Heart left ventricle (tissue), 16 donors: ENCODE data around the gene IL31RA. TPM values are rescaled to one million over a fixed set of nuclear protein-coding genes. Genes with fewer than 3 reads are reported as not detected.

Experiments used
- ATAC-seq, 4 donors: fragments of 200-7000 bp; cut with Tn5 transposase; one replicate each; pipeline ENCODE4 v1.9.1; 2020 to 2022; ENCODE audit warnings: moderate library complexity in 4 of 4, mild to moderate bottlenecking in 3 of 4, moderate number of reproducible peaks in 1 of 4
- DNase-seq, 5 donors: peaks; one replicate each; pipeline ENCODE4 v3.0.0-alpha.2; 2020
- H3K27ac ChIP-seq, 12 donors: fragments of 200-600 bp; sonication (generic) in 4 of 12; one replicate each; pipeline versions ENCODE4 v1.5.0 to v1.8.0; 2016 to 2022; ENCODE audit warnings: mild to moderate bottlenecking in 2 of 12
- H3K27me3 ChIP-seq, 9 donors: fragments of 200-600 bp; sonication (generic) in 2 of 9; one replicate each; pipeline versions ENCODE4 v1.5.1 to v1.8.0; 2016 to 2022; ENCODE audit warnings: mild to moderate bottlenecking in 3 of 9
- H3K36me3 ChIP-seq, 9 donors: fragments of 200-600 bp; sonication (generic) in 2 of 9; one replicate each; pipeline versions ENCODE4 v1.5.0 to v1.8.0; 2018 to 2022; ENCODE audit warnings: mild to moderate bottlenecking in 2 of 9
- H3K4me1 ChIP-seq, 12 donors: fragments of 200-600 bp; sonication (generic) in 4 of 12; one replicate each; pipeline versions ENCODE4 v1.5.0 to v1.8.0; 2016 to 2022; ENCODE audit warnings: mild to moderate bottlenecking in 3 of 12
- H3K4me3 ChIP-seq, 12 donors: fragments of 200-600 bp; sonication (generic) in 4 of 12; one replicate each; pipeline versions ENCODE4 v1.5.0 to v1.8.0; 2017 to 2022; ENCODE audit warnings: mild to moderate bottlenecking in 9 of 12, moderate library complexity in 4 of 12
- H3K9me3 ChIP-seq, 12 donors: fragments of 200-600 bp; sonication (generic) in 4 of 12; one replicate each; pipeline versions ENCODE4 v1.5.0 to v1.8.0; 2016 to 2022; ENCODE audit warnings: mild to moderate bottlenecking in 1 of 12
- CTCF ChIP-seq, 12 donors: fragments of 200-600 bp; sonication (generic) in 4 of 12; IDR thresholded peaks; one replicate each; pipeline versions ENCODE4 v1.5.0 to v1.8.0; 2018 to 2022; ENCODE audit warnings: antibody characterized with exemption in 12 of 12, mild to moderate bottlenecking in 5 of 12
- POLR2A ChIP-seq, 2 donors: fragments of 450-650 bp; IDR thresholded peaks; one replicate each; pipeline ENCODE4 v1.6.1; 2017; ENCODE audit warnings: antibody characterized with exemption in 2 of 2, mild to moderate bottlenecking in 2 of 2, moderate library complexity in 2 of 2
- WGBS, 4 donors: extraction: QIAGEN DNeasy Blood & Tissue Kit in 2 of 4; methylation state at CpG; one replicate each; pipeline versions ENCODE4 v1.1.5 to v1.1.7; 2013 to 2018; 5-methylcytosine and 5-hydroxymethylcytosine counted together
- intact Hi-C, 10 donors: fragments of 100-400 bp; cut with DNase I; formaldehyde crosslinking; loops; one replicate each; pipeline versions ENCODE4 v1.11.1 to v1.14.2; 2022
- polyA plus RNA-seq, 2 donors: library from polyadenylated mRNA; stranded (reverse); fragments of 200-250 nt; gene quantifications; one replicate each; pipeline ENCODE4 v1.2.3, GENCODE V29; 2013
- total RNA-seq, 9 donors: library from RNA; depleted of rRNA in 2 of 9; stranded (reverse); fragments of >200 nt in 2 of 9; fragmentation: NEBNext Ultra II Directional in 3 of 9; extraction: Animal tissue kit (Norgen Biotek cat#: 25700) in 3 of 9; gene quantifications; one replicate each; pipeline versions ENCODE4 v1.1.0 to v1.2.4, GENCODE V29; 2016 to 2023
- donor health status: ischemic (EF 13 %, LVEDD 7.1; RV severe dilation, severe dysfunction).
- donor health status: healthy with polysubstance abuse.
- donor health status: DM: no; HTN: yes; CAD: no.
- donor health status: DM: no; HTN: no; CAD: no.
- donor health status: ischemic (EF 25% LVEDD 6.9; RV normal size, moderate dysfunction).
- donor health status: ischemic (EF 25% LVEDD 5.7; RV mildly dilated, moderate dysfunction).
- donor health status: healthy.
- donor health status: DM: yes; HTN: yes; CAD: no.
- donor health status: ischemic (EF 35%, LVEDD 5.7; RV mildly dilated, moderate dysfunction).
- donor health status: nonischemic (EF 11% LVEDD 7.7; RV severe dilation, severe dysfunction).
- donor health status: DM: yes; HTN: yes; CAD: no.
- donor health status: PGD.
- donor health status: ischemic (EF 29% LVEDD 5.4; RV normal size, mild dysfunction).
- donor health status: nonischemic (EF 23%, LVEDD 6.1; RV moderate dilation, normal function).

Gene IL31RA
- total and polyA plus RNA-seq, 11 donors, result 0.12 to 2.2 (median 0.47) TPM; not detected in 5

GRCh38 chr5:55832446-55832845, 18.7 kb upstream of the IL31RA start:
- Histone ChIP-seq H3K27me3 (no peaks in the 10 kb centered on the region), H3K9me3 (no peaks in the 10 kb centered on the region), H3K36me3 (no peaks in the 10 kb centered on the region), H3K4me1 (no peaks in the 10 kb centered on the region), H3K4me3 (no peak overlapping the region), H3K27ac (no peak overlapping the region)
- no peak for ATAC-seq
- intact Hi-C loops, result no loop called here
- 96 to 97% (median 96%) methylated on average over 17 of the region's 17 CpGs for WGBS, 4 donors
- DNase-seq, result no peak
- TF ChIP-seq CTCF (IDR thresholded peaks at IDR 0.05) (no peak), POLR2A (IDR thresholded peaks at IDR 0.05) (no peak)

GRCh38 chr5:55836191-55836590, 15.0 kb upstream of the IL31RA start:
- Histone ChIP-seq H3K36me3 (no peaks in the 10 kb centered on the region), H3K4me1 (no peaks in the 10 kb centered on the region), H3K4me3 (no peak overlapping the region), H3K9me3 (no peaks in the 10 kb centered on the region), H3K27me3 (no peaks in the 10 kb centered on the region), H3K27ac (no peak overlapping the region)
- intact Hi-C loops, result no loop called here
- TF ChIP-seq CTCF (IDR thresholded peaks at IDR 0.05) (no peak), POLR2A (IDR thresholded peaks at IDR 0.05) (no peak)
- 85 to 95% (median 88%) methylated on average over 1 of the region's 1 CpG for WGBS, 4 donors
- ATAC-seq, result no peak
- no peak for DNase-seq

GRCh38 chr5:55841976-55842375, 9.2 kb upstream of the IL31RA start:
- intact Hi-C loops, result no loop called here
- H3K27ac ChIP-seq, result no peak overlapping the region
- ATAC-seq, result no peak
- DNase-seq, result no peak
- no peaks in the 10 kb centered on the region for H3K27me3 ChIP-seq
- 74 to 82% (median 77%) methylated on average over 2 of the region's 2 CpGs for WGBS, 4 donors
- no peaks in the 10 kb centered on the region for H3K4me1 ChIP-seq
- TF ChIP-seq CTCF (IDR thresholded peaks at IDR 0.05) (no peak), POLR2A (IDR thresholded peaks at IDR 0.05) (no peak)
- no peaks in the 10 kb centered on the region for H3K36me3 ChIP-seq
- peaks cover 0 to 18% (median 0%) of the 10 kb centered on the region in 12 donors for H3K9me3 ChIP-seq
- no peak overlapping the region for H3K4me3 ChIP-seq

GRCh38 chr5:55847837-55848236, 3.3 kb upstream of the IL31RA start:
- no peak for DNase-seq
- Histone ChIP-seq H3K27me3 (no peaks in the 10 kb centered on the region), H3K36me3 (no peaks in the 10 kb centered on the region), H3K27ac (no peak overlapping the region), H3K4me3 (no peak overlapping the region), H3K9me3 (peaks cover 0 to 18% (median 0%) of the 10 kb centered on the region in 12 donors), H3K4me1 (peaks cover 0 to 12% (median 0%) of the 10 kb centered on the region in 12 donors)
- intact Hi-C loops, result no loop called here
- TF ChIP-seq CTCF (IDR thresholded peaks at IDR 0.05) (no peak), POLR2A (IDR thresholded peaks at IDR 0.05) (no peak)
- ATAC-seq, result no peak
- WGBS, 4 donors, result 84 to 96% (median 90%) methylated on average over 1 of the region's 1 CpG
